Kidney (tissue), 14 donors: ENCODE measurements around the gene C1orf226. TPM values are rescaled to one million over a fixed set of nuclear protein-coding genes. Genes with fewer than 3 reads are reported as not detected.

Experiments used
- DNase-seq, 5 donors: peaks; one replicate each; pipeline ENCODE4 v3.0.0-alpha.2; 2013 to 2020
- FAIRE-seq: peaks from 2 replicates; lab custom pipeline; 2012; peaks lifted over from hg19 to GRCh38; lab: Jason Lieb, UNC
- H3K27ac ChIP-seq, 2 donors: one replicate each; pipeline ENCODE4 v1.7.0; 2013; ENCODE audit warnings: low read depth in 2 of 2, low read length in 2 of 2, inconsistent platforms in 1 of 2
- H3K27me3 ChIP-seq: one replicate; pipeline ENCODE4 v1.7.1; 2013; ENCODE audit warnings: low read length, inconsistent platforms; ENCODE audit not compliant: control insufficient read depth, insufficient read depth
- H3K36me3 ChIP-seq, 3 donors: one replicate each; pipeline versions ENCODE4 v1.7.0 to v1.7.1; 2013; ENCODE audit warnings: low read length in 3 of 3, control low read depth in 1 of 3, inconsistent platforms in 1 of 3; ENCODE audit not compliant: insufficient read depth in 3 of 3, control insufficient read depth in 2 of 3
- H3K4me1 ChIP-seq, 3 donors: one replicate each; pipeline versions ENCODE4 v1.7.0 to v1.7.1; 2013; ENCODE audit warnings: low read length in 3 of 3, inconsistent platforms in 1 of 3, low read depth in 1 of 3; ENCODE audit not compliant: control insufficient read depth in 2 of 3, insufficient read depth in 2 of 3
- H3K4me3 ChIP-seq, 3 donors: one replicate each; pipeline versions ENCODE4 v1.7.0 to v1.8.1; 2013; ENCODE audit warnings: low read length in 3 of 3, control low read depth in 1 of 3, inconsistent platforms in 1 of 3
- H3K9ac ChIP-seq, 3 donors: one replicate each; pipeline versions ENCODE4 v1.7.0 to v1.7.1; 2013; ENCODE audit warnings: low read length in 3 of 3, control low read depth in 1 of 3, inconsistent platforms in 1 of 3
- H3K9me3 ChIP-seq, 3 donors: one replicate each; pipeline versions ENCODE4 v1.7.0 to v1.7.1; 2013; ENCODE audit warnings: low read length in 3 of 3, control low read depth in 1 of 3, inconsistent platforms in 1 of 3; ENCODE audit not compliant: control insufficient read depth in 2 of 3, insufficient read depth in 1 of 3
- intact Hi-C: fragments of 100-400 bp; cut with DNase I; formaldehyde crosslinking; loops from one replicate; pipeline ENCODE4 v1.11.1; 2022
- polyA plus RNA-seq: library from polyadenylated mRNA; stranded (reverse); fragments of 350-450 nt; fragmentation: Illumina TruSeq; extraction: RNeasy Lipid Tissue Mini Kit (QIAGEN cat#74804); gene quantifications from one replicate; pipeline ENCODE4 v1.2.3, GENCODE V29; 2014; ENCODE audit warnings: low read depth, low replicate concordance; ENCODE audit not compliant: insufficient read depth
- total RNA-seq: library from RNA; stranded (reverse); fragmentation: NEBNext Ultra II Directional; extraction: Animal tissue kit (Norgen Biotek cat#: 25700); gene quantifications from one replicate; pipeline ENCODE4 v1.2.1, GENCODE V29; 2021
- TF ChIP-seq, protein P1 (sequence below): IDR thresholded peaks from 3 replicates; pipeline ENCODE4 v1.5.1; 2012; ENCODE audit warnings: mild to moderate bottlenecking, moderate library complexity, borderline replicate concordance; ENCODE audit not compliant: insufficient read depth; ENCODE audit errors: extremely low read depth
- donor health status: control.
- donor health status: control.
- donor health status: control.
- donor health status: control.
- donor health status: control.
- donor health status: DM: yes; HTN: yes; CAD: no.
- donor health status: Normal renal cell carcinoma (clear cell type).

Gene C1orf226
- total and polyA plus RNA-seq, 2 donors from 2014 or later, result 4.9 to 15.2 TPM

DNA sequence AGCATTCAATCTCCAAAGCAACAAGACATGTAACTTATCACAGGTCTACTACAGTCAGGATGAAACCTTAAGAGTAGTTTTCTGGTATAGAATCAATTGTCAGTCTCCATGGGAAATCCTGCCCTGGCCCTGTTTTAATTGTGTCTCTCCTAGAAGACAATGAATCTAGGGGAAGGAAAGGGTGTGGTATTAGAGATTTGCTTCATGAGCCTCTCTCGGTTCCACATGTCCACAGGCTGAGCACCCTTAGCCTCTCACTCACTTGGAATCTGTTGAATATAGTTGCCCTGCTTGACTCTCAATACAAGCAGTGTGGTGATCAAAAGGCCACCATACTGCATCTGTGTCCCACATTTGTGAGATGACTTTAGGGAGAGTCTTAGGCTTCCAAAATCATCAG is 22.6 kb upstream of the C1orf226 start:
- H3K9me3 ChIP-seq, result no peaks in the 10 kb centered on the region
- H3K27ac ChIP-seq, result no peak overlapping the region
- TF ChIP-seq, protein P1, sequence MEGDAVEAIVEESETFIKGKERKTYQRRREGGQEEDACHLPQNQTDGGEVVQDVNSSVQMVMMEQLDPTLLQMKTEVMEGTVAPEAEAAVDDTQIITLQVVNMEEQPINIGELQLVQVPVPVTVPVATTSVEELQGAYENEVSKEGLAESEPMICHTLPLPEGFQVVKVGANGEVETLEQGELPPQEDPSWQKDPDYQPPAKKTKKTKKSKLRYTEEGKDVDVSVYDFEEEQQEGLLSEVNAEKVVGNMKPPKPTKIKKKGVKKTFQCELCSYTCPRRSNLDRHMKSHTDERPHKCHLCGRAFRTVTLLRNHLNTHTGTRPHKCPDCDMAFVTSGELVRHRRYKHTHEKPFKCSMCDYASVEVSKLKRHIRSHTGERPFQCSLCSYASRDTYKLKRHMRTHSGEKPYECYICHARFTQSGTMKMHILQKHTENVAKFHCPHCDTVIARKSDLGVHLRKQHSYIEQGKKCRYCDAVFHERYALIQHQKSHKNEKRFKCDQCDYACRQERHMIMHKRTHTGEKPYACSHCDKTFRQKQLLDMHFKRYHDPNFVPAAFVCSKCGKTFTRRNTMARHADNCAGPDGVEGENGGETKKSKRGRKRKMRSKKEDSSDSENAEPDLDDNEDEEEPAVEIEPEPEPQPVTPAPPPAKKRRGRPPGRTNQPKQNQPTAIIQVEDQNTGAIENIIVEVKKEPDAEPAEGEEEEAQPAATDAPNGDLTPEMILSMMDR, result no peak
- no peak overlapping the region for H3K9ac ChIP-seq
- H3K4me3 ChIP-seq, result no peak overlapping the region
- intact Hi-C loops, result no loop called here
- H3K36me3 ChIP-seq, result peaks cover 0 to 3% (median 2%) of the 10 kb centered on the region in 3 donors
- DNase-seq (no peak), FAIRE-seq (no peak)
- peaks cover 0 to 2% (median 0%) of the 10 kb centered on the region in 3 donors for H3K4me1 ChIP-seq
- no peaks in the 10 kb centered on the region for H3K27me3 ChIP-seq

DNA sequence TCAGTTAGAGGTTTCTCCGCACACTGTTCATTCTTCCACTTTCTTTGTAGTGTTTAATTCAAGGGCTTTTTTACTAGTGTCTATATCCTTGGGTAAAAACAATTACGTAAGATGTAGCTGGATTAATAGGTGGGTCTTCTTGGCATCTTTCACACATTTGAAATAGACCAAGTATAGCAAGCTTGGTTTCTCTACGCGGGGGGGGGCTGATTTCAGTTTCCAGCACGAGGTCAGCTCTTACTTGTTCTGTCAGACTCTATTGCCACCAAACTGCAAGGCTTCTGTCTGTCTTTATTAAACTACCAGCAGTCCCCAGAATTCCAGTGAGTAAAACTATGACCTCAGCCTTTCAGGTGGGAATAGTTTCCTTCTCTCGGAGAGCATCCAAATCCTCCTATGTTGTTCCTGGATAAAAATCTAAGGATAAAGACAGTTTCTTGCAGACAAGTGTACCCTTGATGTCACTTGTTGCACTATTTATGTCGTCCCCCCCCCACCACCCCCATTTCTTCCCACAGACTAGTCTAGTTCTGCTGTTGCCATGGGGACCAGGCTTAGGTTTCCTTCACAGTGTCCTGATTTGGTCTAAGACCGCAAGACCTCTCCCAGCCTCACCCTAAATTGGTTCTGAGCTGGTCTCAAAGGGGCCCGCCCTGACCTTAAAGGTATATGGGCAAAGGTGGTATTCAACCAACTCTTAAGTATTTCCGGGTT is 21.8 kb upstream of the C1orf226 start:
- Histone ChIP-seq H3K27me3 (no peaks in the 10 kb centered on the region), H3K9me3 (no peaks in the 10 kb centered on the region), H3K27ac (no peak overlapping the region), H3K4me1 (peaks cover 0 to 2% (median 0%) of the 10 kb centered on the region in 3 donors), H3K4me3 (no peak overlapping the region), H3K36me3 (peaks cover 0 to 3% (median 2%) of the 10 kb centered on the region in 3 donors), H3K9ac (no peak overlapping the region)
- peak in 1 of 5 donors; percentile 6 for DNase-seq
- no peak for FAIRE-seq
- TF ChIP-seq, protein P1, result no peak
- intact Hi-C loops, result no loop called here

DNA sequence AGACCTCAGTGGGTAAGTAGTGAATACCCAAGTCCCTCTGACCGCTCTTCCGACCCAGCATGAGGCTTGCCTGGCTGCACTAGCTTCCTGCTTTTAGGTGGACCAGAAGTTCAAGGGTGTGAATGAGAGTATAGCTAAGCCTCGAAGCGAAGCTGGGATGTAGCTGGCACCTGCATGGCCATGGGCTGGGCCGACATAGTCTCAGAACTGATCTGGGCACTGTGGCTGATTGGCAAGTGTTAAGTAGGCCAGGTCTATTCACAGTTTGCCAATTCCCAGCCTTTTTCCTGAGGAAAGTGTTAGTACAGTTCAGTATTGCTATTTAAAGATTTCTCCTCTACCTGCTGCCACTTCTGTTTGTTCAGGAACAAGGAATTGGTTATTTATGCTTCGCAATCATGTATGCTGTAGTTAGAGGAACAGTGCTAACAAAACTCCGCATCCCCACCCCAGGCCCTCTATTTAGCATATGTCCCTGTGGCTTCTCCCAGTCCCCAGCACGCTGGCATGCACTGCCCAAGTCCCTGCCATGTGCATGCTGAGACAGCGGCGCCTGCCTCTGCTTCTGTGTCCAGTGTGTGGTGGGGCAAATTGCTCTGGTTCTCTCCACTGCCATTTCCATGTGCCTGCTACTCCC is 21.2 kb upstream of the C1orf226 start:
- no peak for FAIRE-seq
- H3K27ac ChIP-seq, result no peak overlapping the region
- intact Hi-C loops, result no loop called here
- TF ChIP-seq, protein P1, result no peak
- H3K4me3 ChIP-seq, result no peak overlapping the region
- no peaks in the 10 kb centered on the region for H3K9me3 ChIP-seq
- DNase-seq, result no peak
- H3K9ac ChIP-seq, result no peak overlapping the region
- H3K27me3 ChIP-seq, result no peaks in the 10 kb centered on the region
- peaks cover 0 to 3% (median 2%) of the 10 kb centered on the region in 3 donors for H3K36me3 ChIP-seq
- peaks cover 0 to 3% (median 0%) of the 10 kb centered on the region in 3 donors for H3K4me1 ChIP-seq
